Hindlimb muscle (tissue), 1 donor: ENCODE data around the gene OR52N4. TPM values are rescaled to one million over a fixed set of nuclear protein-coding genes. Genes with fewer than 3 reads are reported as not detected.

ENCODE experiments used
- polyA plus RNA-seq: library from polyadenylated mRNA; unstranded; fragments of 120-200 nt; gene quantifications from one replicate; pipeline ENCODE4 v1.2.1, GENCODE V29; 2013; ENCODE audit not compliant: insufficient read length

Gene OR52N4
- polyA plus RNA-seq, 1 donor, result 0.26 TPM

Other genes with a start within 250 kb of the OR52N4 start
- not detected for gene UBQLN3, start 244.3 kb upstream of the OR52N4 start, polyA plus RNA-seq
- gene UBQLNL, start 237.5 kb upstream of the OR52N4 start, polyA plus RNA-seq, result 0.22 TPM
- gene OR52H1, start 205.7 kb upstream of the OR52N4 start, polyA plus RNA-seq, result not detected
- not detected for gene OR52B6, start 173.4 kb upstream of the OR52N4 start, polyA plus RNA-seq
- gene TRIM6, start 157.6 kb upstream of the OR52N4 start, polyA plus RNA-seq, result 1.1 TPM
- 4.1 TPM for gene TRIM34, start 129.2 kb upstream of the OR52N4 start, polyA plus RNA-seq
- gene TRIM5, start 69.2 kb upstream of the OR52N4 start, polyA plus RNA-seq, result 13.9 TPM
- 12.1 TPM for gene TRIM22, start 64.5 kb upstream of the OR52N4 start, polyA plus RNA-seq
- not detected for gene OR56B1, start 17.8 kb upstream of the OR52N4 start, polyA plus RNA-seq
- not detected for gene OR52N5, start 29.1 kb downstream of the OR52N4 start, polyA plus RNA-seq
- not detected for gene OR52N1, start 37.0 kb downstream of the OR52N4 start, polyA plus RNA-seq
- gene OR52N2, start 54.7 kb downstream of the OR52N4 start, polyA plus RNA-seq, result not detected
- not detected for gene OR52E6, start 87.7 kb downstream of the OR52N4 start, polyA plus RNA-seq
- not detected for gene OR52E8, start 103.4 kb downstream of the OR52N4 start, polyA plus RNA-seq
- not detected for gene OR52E4, start 126.4 kb downstream of the OR52N4 start, polyA plus RNA-seq
- gene OR52E5, start 139.0 kb downstream of the OR52N4 start, polyA plus RNA-seq, result not detected
- not detected for gene OR56A3, start 188.0 kb downstream of the OR52N4 start, polyA plus RNA-seq
- not detected for gene OR56A5, start 214.3 kb downstream of the OR52N4 start, polyA plus RNA-seq
- not detected for gene OR52L1, start 232.7 kb downstream of the OR52N4 start, polyA plus RNA-seq